ENCODE data around the gene MACROD1. TPM values are rescaled to one million over a fixed set of nuclear protein-coding genes. Genes with fewer than 3 reads are reported as not detected.

MACROD1 gene
- polyA plus RNA-seq, 3 donors from 2014 or later, result 4.8 to 7.1 (median 6.5) TPM

GRCh38 chr11:64036087-64037026, 129.6 kb downstream of the MACROD1 start:
- no peaks in the 10 kb centered on the region for H3K36me3 Mint-ChIP-seq
- H3K27ac Mint-ChIP-seq, result no peak overlapping the region
- H3K4me3 Mint-ChIP-seq, result no peak overlapping the region
- no peaks in the 10 kb centered on the region for H3K9me3 Mint-ChIP-seq
- DNase-seq, result no peak
- peaks cover 6 to 12% (median 10%) of the 10 kb centered on the region in 3 donors for H3K27me3 Mint-ChIP-seq (ENCODE audit: low read depth in 3 of 3)
- H3K4me1 Mint-ChIP-seq, result peaks cover 0 to 4% of the 10 kb centered on the region in 2 donors

DNA sequence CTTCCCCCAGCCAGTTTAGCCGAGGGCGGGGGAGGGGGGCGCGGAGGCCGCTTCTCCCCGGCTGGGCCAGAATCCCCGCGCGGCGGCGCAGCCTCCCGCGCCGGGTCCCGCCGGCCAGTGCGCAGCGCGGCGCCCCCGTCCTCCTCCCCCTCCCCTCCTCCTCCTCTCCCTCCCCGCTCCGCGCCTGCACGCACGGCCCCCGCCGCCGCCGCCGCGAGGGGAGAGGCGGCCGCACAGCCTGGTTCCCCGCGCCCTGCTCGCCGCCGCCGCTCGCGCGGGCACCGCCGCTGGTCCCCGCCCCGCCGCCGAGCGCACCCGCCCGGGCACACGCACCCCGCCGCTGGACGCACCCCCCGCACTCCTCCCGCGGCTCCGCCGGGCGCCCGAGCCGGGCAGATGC, 130.3 kb downstream of the MACROD1 start, which contains the start of gene FLRT1:
Gene FLRT1 (plus strand): TSS at position 356 of the 400 bp plus-strand sequence. CDS start 80,337 bp downstream, outside the sequence.
- H3K4me3 Mint-ChIP-seq, result peak within 1 kb of the TSS in 2 of 5 donors; percentile 13 to 67
- peaks cover 6 to 12% (median 12%) of the 10 kb centered on the region in 3 donors for H3K27me3 Mint-ChIP-seq (ENCODE audit: low read depth in 3 of 3)
- no peak within 1 kb of the TSS for H3K27ac Mint-ChIP-seq
- no peaks in the 10 kb centered on the region for H3K9me3 Mint-ChIP-seq
- H3K36me3 Mint-ChIP-seq, result no peaks in the 10 kb centered on the region
- peaks cover 0 to 4% of the 10 kb centered on the region in 2 donors for H3K4me1 Mint-ChIP-seq
- no peak for DNase-seq

DNA sequence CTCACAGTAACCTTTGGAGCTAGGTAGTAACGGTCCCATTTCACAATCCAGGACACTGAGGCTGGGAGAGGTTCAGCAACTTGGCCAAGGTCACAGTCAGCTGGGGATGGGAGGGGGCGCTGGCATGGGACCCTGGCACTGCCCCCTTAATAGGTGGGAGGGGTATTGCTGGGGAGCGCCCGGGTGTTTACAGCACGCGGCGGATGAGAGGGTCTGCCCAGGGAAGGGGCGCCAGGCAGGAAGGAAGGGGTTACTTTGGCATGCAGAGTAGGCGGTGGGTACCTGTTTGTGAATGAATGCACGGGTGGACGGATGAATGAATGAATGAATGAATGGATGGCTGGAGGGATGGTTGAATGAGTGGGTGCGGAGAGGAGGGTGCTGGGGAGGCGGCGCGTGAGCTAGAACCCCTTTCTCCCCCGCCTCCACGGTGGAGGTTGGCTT, 130.8 kb downstream of the MACROD1 start:
- H3K27ac Mint-ChIP-seq, result no peak overlapping the region
- peak overlapping the region in 1 of 5 donors; percentile 67 for H3K4me3 Mint-ChIP-seq
- H3K9me3 Mint-ChIP-seq, result no peaks in the 10 kb centered on the region
- H3K27me3 Mint-ChIP-seq (ENCODE audit: low read depth in 3 of 3), result peaks cover 6 to 13% (median 12%) of the 10 kb centered on the region in 3 donors
- DNase-seq, result no peak
- peaks cover 0 to 4% of the 10 kb centered on the region in 2 donors for H3K4me1 Mint-ChIP-seq
- H3K36me3 Mint-ChIP-seq, result no peaks in the 10 kb centered on the region

DNA sequence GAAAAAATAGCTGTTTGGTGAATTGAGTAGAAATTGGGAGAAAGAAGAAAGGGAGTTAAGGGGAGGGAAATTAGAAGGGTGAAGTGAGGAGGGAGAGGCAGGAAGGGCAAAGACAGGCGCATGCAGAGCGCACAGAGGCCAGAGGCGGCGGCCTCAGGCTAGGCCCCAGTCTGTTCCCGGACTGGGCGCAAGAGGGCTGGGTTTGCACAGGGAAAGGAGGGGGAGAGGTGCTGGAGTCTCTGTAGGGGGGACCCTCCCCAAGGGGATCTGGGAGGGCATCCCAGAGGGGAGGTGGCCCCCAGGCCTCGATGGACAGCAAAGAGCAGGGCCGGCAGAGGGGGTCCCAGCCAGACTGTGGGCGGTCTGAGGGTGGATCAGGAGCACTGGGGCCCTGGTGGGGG, 131.5 kb downstream of the MACROD1 start:
- Mint-ChIP-seq H3K9me3 (no peaks in the 10 kb centered on the region), H3K27me3 (ENCODE audit: low read depth in 3 of 3) (peaks cover 6 to 13% (median 12%) of the 10 kb centered on the region in 3 donors), H3K4me1 (peaks cover 0 to 4% of the 10 kb centered on the region in 2 donors), H3K36me3 (no peaks in the 10 kb centered on the region), H3K27ac (no peak overlapping the region), H3K4me3 (no peak overlapping the region)
- no peak for DNase-seq

DNA sequence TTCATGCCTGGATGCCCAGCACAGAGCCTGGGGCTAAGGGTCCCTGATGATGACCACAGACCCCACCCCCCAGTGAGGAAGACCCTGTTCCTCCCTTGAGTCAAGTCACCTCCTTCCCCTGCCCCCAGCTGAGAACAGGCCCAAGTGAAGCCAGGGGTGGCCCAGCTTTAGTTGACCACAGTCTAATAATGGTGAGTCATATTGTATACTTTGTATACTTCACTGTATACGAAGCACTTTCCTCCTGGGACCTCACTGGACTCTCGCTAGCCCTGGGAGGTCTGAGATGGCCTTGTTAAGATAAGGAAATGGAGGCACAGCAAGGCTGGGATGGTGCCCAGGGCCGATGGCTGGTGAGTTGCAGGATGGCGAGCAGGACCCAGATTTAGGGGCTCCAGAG, 133.9 kb downstream of the MACROD1 start:
- Mint-ChIP-seq H3K36me3 (no peaks in the 10 kb centered on the region), H3K27ac (no peak overlapping the region), H3K9me3 (no peaks in the 10 kb centered on the region), H3K27me3 (ENCODE audit: low read depth in 3 of 3) (peaks cover 2 to 18% (median 15%) of the 10 kb centered on the region in 3 donors), H3K4me1 (peaks cover 0 to 6% of the 10 kb centered on the region in 2 donors), H3K4me3 (no peak overlapping the region)
- DNase-seq, result no peak

DNA sequence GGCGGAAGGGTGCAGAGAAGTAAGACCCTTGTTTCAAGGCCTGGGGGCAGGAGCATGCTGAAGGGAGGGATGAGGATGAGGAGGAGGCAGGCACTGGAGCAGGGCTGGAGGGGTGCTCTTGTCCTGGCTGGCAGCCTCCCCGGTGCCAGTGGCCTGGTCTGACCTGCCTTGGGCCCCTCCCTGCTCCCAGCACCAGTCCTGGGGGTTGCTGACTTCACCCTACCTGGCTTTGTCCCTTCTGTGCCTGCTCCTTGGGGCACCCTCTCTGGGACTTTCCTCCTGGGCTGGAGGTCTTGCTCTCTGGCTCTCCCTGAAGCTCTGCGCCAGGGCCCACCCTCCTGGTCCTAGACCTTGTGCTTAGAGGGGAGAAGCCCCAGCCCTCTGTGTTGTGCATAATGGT, 134.9 kb downstream of the MACROD1 start:
- DNase-seq, result no peak
- Mint-ChIP-seq H3K9me3 (no peaks in the 10 kb centered on the region), H3K36me3 (no peaks in the 10 kb centered on the region), H3K27ac (no peak overlapping the region), H3K4me1 (peaks cover 0 to 6% of the 10 kb centered on the region in 2 donors), H3K4me3 (no peak overlapping the region), H3K27me3 (ENCODE audit: low read depth in 3 of 3) (peaks cover 2 to 18% (median 16%) of the 10 kb centered on the region in 3 donors)

GRCh38 chr11:64029773-64030172, 136.1 kb downstream of the MACROD1 start:
- no peaks in the 10 kb centered on the region for H3K9me3 Mint-ChIP-seq
- peaks cover 0 to 2% of the 10 kb centered on the region in 2 donors for H3K4me1 Mint-ChIP-seq
- no peaks in the 10 kb centered on the region for H3K36me3 Mint-ChIP-seq
- no peak for DNase-seq
- H3K27ac Mint-ChIP-seq, result no peak overlapping the region
- H3K4me3 Mint-ChIP-seq, result no peak overlapping the region
- H3K27me3 Mint-ChIP-seq (ENCODE audit: low read depth in 3 of 3), result peaks cover 0 to 15% (median 13%) of the 10 kb centered on the region in 3 donors

DNA sequence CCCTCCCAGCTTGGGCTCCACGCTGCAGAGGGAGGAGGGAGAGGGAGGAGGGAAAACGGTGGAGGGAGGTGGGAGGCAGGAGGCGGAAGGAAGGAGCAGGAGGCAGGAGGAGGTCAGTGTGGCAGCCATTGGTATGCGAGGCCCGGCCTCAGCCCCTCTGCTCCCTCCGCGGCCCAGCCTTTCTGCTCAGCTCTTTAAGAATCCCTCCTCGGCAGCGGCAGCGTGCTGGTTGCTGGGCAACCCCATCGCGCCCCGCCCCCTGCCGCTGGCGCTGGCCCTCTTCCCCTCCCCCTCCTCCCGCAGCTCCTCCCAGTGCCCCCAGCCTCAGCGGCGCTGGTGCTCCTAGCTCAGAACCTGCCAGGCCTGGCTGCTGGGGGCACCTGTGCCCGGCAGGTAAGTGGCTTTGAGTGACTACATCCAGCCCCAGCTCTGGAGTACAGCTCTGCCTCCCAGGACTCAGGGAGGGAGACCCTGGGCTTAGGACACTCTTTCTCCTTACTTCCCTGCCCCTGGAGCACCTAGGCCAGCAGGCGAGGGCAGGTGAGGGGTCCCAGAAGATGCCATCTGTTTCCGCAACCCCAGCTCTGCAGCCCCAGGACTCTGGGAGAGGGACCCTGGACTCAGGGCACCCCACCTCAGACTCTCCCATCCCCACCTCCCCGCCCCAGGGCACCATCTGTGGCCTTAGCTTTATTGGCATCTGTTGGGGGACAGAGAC, 137.4 kb downstream of the MACROD1 start:
- peaks cover 2 to 9% (median 8%) of the 10 kb centered on the region in 3 donors for H3K27me3 Mint-ChIP-seq (ENCODE audit: low read depth in 3 of 3)
- H3K4me1 Mint-ChIP-seq, result peaks cover 0 to 1% of the 10 kb centered on the region in 2 donors

DNA sequence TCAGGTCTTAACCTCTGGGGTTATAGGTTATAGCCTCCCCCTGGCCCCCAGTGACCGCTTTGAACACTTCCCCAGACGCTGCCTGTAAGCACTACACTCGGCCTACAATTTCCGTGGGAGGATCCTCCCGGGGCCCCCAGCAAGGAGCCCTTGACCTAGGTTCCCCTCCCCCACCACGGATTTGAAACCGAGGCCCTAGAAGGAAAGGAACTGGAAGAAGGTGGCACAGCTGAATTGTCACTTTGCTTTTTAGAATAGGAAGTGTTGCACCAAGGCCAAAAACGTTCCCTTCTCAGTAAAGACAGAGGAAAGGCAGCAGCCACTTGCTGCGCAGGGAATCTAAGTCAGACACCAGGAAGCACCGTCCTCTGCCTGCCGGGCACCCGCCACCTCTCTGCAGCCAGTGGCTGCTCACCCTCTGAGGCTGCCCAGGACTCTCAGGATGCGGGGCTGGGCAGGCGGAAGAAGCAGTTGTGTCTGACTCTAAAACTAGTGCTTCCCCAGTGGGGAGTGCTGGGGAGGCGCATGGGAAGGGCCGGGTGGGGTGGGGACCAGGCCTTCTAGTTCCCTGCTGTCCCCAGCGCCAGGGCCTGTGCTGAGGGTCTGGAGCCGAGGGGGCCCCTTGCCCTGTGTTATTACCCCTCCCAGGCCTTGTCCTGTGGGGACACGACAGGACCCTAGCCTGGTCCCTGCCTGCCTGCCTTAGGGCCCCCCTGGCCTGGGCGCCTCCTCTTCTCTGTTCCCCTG, 138.1 kb downstream of the MACROD1 start:
- H3K27me3 Mint-ChIP-seq (ENCODE audit: low read depth in 3 of 3), result peaks cover 2 to 8% (median 6%) of the 10 kb centered on the region in 3 donors
- no peak overlapping the region for H3K4me3 Mint-ChIP-seq
- DNase-seq, result no peak
- no peaks in the 10 kb centered on the region for H3K36me3 Mint-ChIP-seq
- no peaks in the 10 kb centered on the region for H3K9me3 Mint-ChIP-seq
- peaks cover 0 to 1% of the 10 kb centered on the region in 2 donors for H3K4me1 Mint-ChIP-seq
- H3K27ac Mint-ChIP-seq, result no peak overlapping the region

More for the DNA sequence above, 137.4 kb downstream of the MACROD1 start:
- H3K36me3 Mint-ChIP-seq, result no peaks in the 10 kb centered on the region
- no peak for DNase-seq
- no peak overlapping the region for H3K27ac Mint-ChIP-seq
- no peaks in the 10 kb centered on the region for H3K9me3 Mint-ChIP-seq
- no peak overlapping the region for H3K4me3 Mint-ChIP-seq

DNA sequence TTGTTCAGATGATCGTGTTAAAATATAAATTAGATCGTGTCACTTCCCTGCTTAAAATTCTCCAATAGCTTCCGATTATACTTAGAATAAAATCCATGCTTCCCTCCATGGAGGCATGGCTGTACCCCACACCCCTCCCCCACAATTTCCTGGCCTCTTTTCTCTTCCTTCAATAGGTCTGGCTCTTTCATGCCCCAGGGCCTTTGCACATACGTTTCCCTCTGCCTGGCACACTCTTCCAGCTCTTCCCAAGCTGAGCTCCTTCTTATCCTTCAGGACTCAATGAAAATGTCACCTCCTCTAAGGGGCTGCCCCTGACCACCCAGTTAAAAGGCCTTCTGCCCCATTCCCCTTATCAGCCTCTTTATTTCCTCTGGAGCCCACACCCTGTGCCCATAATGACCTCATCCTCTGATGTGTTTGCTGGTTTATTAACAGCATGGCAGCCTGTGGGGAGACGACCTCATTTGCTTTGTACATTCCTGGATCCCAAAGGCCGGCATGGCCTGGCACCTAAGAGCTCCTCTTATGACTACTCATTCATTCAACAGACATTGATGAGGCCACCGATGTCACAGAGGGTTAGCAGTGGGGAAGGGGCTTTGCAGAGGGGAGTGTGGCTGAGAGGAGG, 139.2 kb downstream of the MACROD1 start:
- Mint-ChIP-seq H3K27me3 (ENCODE audit: low read depth in 3 of 3) (peaks cover 2 to 8% (median 6%) of the 10 kb centered on the region in 3 donors), H3K36me3 (no peaks in the 10 kb centered on the region), H3K4me3 (no peak overlapping the region), H3K27ac (no peak overlapping the region), H3K4me1 (peaks cover 0 to 1% of the 10 kb centered on the region in 2 donors), H3K9me3 (no peaks in the 10 kb centered on the region)
- no peak for DNase-seq

GRCh38 chr11:64025205-64025604, 140.7 kb downstream of the MACROD1 start:
- H3K36me3 Mint-ChIP-seq, result no peaks in the 10 kb centered on the region
- peaks cover 0 to 1% of the 10 kb centered on the region in 2 donors for H3K4me1 Mint-ChIP-seq
- H3K9me3 Mint-ChIP-seq, result no peaks in the 10 kb centered on the region
- no peak overlapping the region for H3K27ac Mint-ChIP-seq
- H3K4me3 Mint-ChIP-seq, result no peak overlapping the region
- no peak for DNase-seq
- H3K27me3 Mint-ChIP-seq (ENCODE audit: low read depth in 3 of 3), result peaks cover 2 to 8% (median 4%) of the 10 kb centered on the region in 3 donors

DNA sequence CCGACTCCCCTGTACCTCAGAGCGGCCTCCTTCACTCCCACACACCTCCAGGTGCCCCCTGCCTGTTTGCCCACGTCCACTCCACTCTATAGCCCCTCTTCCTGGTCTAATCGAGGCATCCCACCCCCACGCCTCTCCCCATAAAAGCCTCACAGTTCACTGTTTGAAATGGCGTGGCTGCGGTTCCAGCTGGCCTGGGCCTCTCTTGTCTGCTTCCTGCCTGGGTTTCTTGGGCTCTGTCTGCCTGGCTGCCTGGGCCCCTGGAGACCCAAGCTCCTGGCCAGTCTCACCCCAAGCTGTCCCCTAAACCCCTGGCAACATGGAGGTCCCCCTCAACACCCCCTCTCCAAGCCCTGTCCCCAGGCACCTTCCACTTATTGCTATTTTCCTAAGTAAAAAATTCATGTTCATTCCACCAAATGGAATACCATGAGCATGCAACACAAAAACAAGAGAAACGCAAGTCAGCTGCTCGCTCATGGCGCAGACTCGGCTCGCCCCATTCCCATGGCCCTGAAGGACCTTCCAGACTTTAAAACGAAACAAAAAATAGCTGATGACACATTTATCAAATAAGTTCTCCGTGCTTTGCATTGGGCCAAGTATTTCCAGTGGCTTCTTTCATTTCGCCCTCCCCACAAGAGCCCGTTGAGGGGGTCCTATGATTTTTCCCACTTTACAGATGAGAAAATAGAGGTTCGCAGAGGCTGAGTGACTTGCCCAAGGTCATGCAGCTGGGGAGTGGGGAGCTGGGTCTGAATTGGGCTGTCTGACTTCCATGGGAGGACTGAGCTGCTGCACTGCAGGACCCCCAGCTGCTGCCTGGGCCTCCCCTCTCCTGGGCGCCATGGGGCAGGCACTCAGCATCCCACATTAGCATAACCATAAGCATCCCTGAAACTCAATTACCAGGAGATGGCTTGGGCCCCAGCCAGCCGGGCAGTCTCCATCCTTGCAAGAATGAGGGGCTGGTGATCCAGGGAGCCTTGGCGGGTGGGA, 141.9 kb downstream of the MACROD1 start:
- no peaks in the 10 kb centered on the region for H3K36me3 Mint-ChIP-seq
- peaks cover 0 to 1% of the 10 kb centered on the region in 2 donors for H3K4me1 Mint-ChIP-seq
- no peak overlapping the region for H3K27ac Mint-ChIP-seq
- no peak overlapping the region for H3K4me3 Mint-ChIP-seq
- H3K27me3 Mint-ChIP-seq (ENCODE audit: low read depth in 3 of 3), result peaks cover 2 to 6% (median 4%) of the 10 kb centered on the region in 3 donors
- DNase-seq, result no peak
- H3K9me3 Mint-ChIP-seq, result no peaks in the 10 kb centered on the region

All from immature natural killer cell (primary cell).